ENCODE measurements around the gene TMED4. TPM values are rescaled to one million over a fixed set of nuclear protein-coding genes. Genes with fewer than 3 reads are reported as not detected.
A peak's percentile ranks its signal among the peaks of the same experiment; 100 is the strongest.

TMED4 gene
- total and polyA plus RNA-seq, 12 donors: 42.9 to 81.4 (median 67.8) TPM

DNA sequence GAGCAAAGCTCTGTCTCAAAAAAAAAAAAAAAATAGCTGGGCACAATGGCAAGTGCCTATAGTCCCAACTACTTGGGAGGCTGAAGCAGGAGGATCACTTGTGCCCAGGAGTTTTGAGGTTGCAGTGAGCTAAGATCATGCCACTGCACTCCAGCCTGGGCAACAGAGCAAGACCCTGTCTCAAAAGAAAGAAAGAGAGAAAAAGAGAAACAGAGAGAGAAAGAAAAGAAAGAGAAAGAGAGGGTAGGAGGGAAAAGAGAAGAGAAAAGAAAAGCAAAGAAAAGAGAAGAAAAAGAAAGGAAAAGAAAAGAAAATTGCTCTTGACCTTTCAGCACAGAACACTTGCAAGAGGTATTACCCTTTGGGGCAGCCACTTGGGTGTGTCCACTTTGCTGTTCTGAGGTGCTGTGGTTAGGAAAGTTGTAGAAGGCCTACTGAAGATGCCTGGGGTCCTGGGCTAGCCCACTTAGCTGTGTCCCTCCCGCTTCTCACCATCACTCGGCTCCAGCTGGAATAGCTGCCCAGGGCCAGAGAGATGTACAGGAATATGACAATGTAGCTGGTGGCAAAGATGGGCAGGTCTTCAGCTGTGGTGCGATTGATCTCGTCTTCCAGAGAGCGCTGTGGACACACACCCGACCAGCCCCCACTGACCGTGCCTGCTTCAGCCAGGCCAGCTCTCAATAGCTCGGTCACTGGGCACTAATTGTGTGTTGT, 46.5 kb downstream of the TMED4 start:
- intact Hi-C loops (cut with DNase I): no loop called here
- 94 to 95% methylated on average over 8 of the region's 8 CpGs for WGBS, 2 donors
- H3K9me3 ChIP-seq: no peaks in the 10 kb centered on the region

DNA sequence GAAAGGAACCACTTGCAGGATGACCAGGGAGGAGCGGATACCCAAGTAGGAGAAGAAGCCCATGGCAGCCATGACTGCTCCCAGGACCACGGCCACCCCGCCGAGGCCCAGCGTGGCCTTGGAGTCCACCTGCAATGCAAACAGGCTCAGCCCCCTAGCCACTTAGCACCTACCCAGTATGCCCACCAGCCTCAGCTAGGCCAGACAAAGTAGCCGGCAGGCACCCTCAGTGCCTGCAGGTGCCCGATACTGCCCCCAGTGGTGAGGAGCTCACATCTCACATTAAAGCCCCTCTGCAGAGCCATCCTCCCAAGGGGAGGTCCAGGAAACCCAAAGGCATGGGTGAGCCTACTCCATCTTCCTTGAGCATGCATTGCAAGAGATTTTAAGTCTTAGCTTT, 47.5 kb downstream of the TMED4 start:
- H3K27me3 ChIP-seq: no peaks in the 10 kb centered on the region
- no peak overlapping the region for H3K27ac ChIP-seq
- no peaks in the 10 kb centered on the region for H3K4me1 ChIP-seq
- H3K4me3 ChIP-seq: no peak overlapping the region
- DNase-seq: no peak
- H3K9me3 ChIP-seq: no peaks in the 10 kb centered on the region
- H3K36me3 ChIP-seq: no peaks in the 10 kb centered on the region
- peak in 4 of 8 donors; percentile 14 to 54 (median 39) for ATAC-seq
- WGBS, 2 donors: 54 to 57% methylated on average over 7 of the region's 7 CpGs
- intact Hi-C loops (cut with DNase I): no loop called here
- TF ChIP-seq, protein P1, sequence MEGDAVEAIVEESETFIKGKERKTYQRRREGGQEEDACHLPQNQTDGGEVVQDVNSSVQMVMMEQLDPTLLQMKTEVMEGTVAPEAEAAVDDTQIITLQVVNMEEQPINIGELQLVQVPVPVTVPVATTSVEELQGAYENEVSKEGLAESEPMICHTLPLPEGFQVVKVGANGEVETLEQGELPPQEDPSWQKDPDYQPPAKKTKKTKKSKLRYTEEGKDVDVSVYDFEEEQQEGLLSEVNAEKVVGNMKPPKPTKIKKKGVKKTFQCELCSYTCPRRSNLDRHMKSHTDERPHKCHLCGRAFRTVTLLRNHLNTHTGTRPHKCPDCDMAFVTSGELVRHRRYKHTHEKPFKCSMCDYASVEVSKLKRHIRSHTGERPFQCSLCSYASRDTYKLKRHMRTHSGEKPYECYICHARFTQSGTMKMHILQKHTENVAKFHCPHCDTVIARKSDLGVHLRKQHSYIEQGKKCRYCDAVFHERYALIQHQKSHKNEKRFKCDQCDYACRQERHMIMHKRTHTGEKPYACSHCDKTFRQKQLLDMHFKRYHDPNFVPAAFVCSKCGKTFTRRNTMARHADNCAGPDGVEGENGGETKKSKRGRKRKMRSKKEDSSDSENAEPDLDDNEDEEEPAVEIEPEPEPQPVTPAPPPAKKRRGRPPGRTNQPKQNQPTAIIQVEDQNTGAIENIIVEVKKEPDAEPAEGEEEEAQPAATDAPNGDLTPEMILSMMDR (IDR thresholded peaks at IDR 0.05): peak; percentile 8 to 70 (median 49)

More for the DNA sequence above, 46.5 kb downstream of the TMED4 start:
- Histone ChIP-seq H3K36me3 (no peaks in the 10 kb centered on the region), H3K4me3 (no peak overlapping the region), H3K27me3 (no peaks in the 10 kb centered on the region), H3K27ac (no peak overlapping the region), H3K4me1 (no peaks in the 10 kb centered on the region)
- TF ChIP-seq, protein P1 (IDR thresholded peaks at IDR 0.05): no peak
- ATAC-seq (no peak), DNase-seq (no peak)

DNA sequence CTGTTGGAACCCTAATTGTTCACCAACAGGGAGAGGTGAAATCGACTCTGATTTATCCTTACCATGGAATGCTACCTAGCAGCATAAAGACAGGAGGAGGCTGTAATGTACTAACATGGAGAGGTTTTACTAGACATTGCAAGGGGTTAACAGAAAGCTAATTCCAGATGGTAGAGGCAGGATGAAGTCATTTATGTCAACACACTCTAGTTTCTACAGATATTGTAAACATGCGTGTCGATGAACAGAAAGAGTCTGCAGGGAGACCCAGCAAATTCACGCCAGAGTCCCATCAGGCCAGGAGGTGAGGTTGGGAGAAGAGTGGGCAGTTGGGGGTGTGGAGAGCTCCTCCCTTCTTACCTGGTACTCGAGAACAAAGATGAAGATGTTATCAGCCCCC, 47.9 kb downstream of the TMED4 start:
- H3K36me3 ChIP-seq: no peaks in the 10 kb centered on the region
- H3K4me3 ChIP-seq: no peak overlapping the region
- no peak overlapping the region for H3K27ac ChIP-seq
- WGBS, 2 donors: 62 to 63% methylated on average over 5 of the region's 5 CpGs
- H3K4me1 ChIP-seq: no peaks in the 10 kb centered on the region
- ATAC-seq: no peak
- no peaks in the 10 kb centered on the region for H3K27me3 ChIP-seq
- intact Hi-C loops (cut with DNase I): no loop called here
- H3K9me3 ChIP-seq: no peaks in the 10 kb centered on the region
- TF ChIP-seq, protein P1 (IDR thresholded peaks at IDR 0.05): no peak
- no peak for DNase-seq

- intact Hi-C loops (cut with DNase I): no loop called here
- TF ChIP-seq, protein P1 (IDR thresholded peaks at IDR 0.05): no peak
- Histone ChIP-seq H3K27ac (no peak overlapping the region), H3K27me3 (no peaks in the 10 kb centered on the region), H3K4me1 (no peaks in the 10 kb centered on the region), H3K36me3 (no peaks in the 10 kb centered on the region), H3K9me3 (peaks cover 0 to 4% (median 0%) of the 10 kb centered on the region in 11 donors), H3K4me3 (no peak overlapping the region)
- DNase-seq: no peak
- 73% methylated on average over 8 of the region's 8 CpGs for WGBS, 2 donors
- ATAC-seq: peak in 5 of 8 donors; percentile 10 to 51 (median 29)
These were observed 48.6 kb downstream of the TMED4 start for GRCh38 chr7:44533301-44534055.
